ENCODE results near the gene COL6A1.
A peak's percentile ranks its signal among the peaks of the same experiment; 100 is the strongest.

Gene COL6A1

GRCh38 chr21:45972716-45973474 lies 8.7 kb upstream of the COL6A1 start:
- TF ChIP-seq SIN3A (IDR thresholded peaks at IDR 0.05; ENCODE audit: borderline replicate concordance, insufficient read depth, low read length) (no peak), FOXP2 (optimal IDR thresholded peaks at IDR 0.05; ENCODE audit: borderline replicate concordance, extremely low read depth, extremely low read length, insufficient read depth) (no peak), POLR2AphosphoS5 (IDR thresholded peaks at IDR 0.05; ENCODE audit: low read depth, low read length) (no peak), REST (IDR thresholded peaks at IDR 0.05; ENCODE audit: insufficient read depth in 1 of 2, low read depth in 2 of 2, low read length in 2 of 2) (peak in 1 of 2 experiments; percentile 25; a peak in 1 of 4 replicates), TAF1 (IDR thresholded peaks at IDR 0.05; ENCODE audit: borderline replicate concordance, insufficient read depth, low read length) (no peak)

- TF ChIP-seq POLR2AphosphoS5 (IDR thresholded peaks at IDR 0.05; ENCODE audit: low read depth, low read length) = peak; percentile 56
- 0 out of 4 replicates have a peak, but pooled peaks of 1 of the 2 experiments have one; percentile 8 for TF ChIP-seq REST (IDR thresholded peaks at IDR 0.05; ENCODE audit: insufficient read depth in 1 of 2, low read depth in 2 of 2, low read length in 2 of 2)
- no peak for TF ChIP-seq TAF1 (IDR thresholded peaks at IDR 0.05; ENCODE audit: borderline replicate concordance, insufficient read depth, low read length)
- no peak for TF ChIP-seq SIN3A (IDR thresholded peaks at IDR 0.05; ENCODE audit: borderline replicate concordance, insufficient read depth, low read length)
These were observed 8.0 kb upstream of the COL6A1 start for GRCh38 chr21:45973475-45974072.

- no peak for TF ChIP-seq TAF1 (IDR thresholded peaks at IDR 0.05; ENCODE audit: borderline replicate concordance, insufficient read depth, low read length)
- TF ChIP-seq POLR2AphosphoS5 (IDR thresholded peaks at IDR 0.05; ENCODE audit: low read depth, low read length) = no peak
- TF ChIP-seq FOXP2 (optimal IDR thresholded peaks at IDR 0.05; ENCODE audit: borderline replicate concordance, extremely low read depth, extremely low read length, insufficient read depth) = no peak
- TF ChIP-seq SIN3A (IDR thresholded peaks at IDR 0.05; ENCODE audit: borderline replicate concordance, insufficient read depth, low read length) = no peak
- no peak for TF ChIP-seq REST (IDR thresholded peaks at IDR 0.05; ENCODE audit: insufficient read depth in 1 of 2, low read depth in 2 of 2, low read length in 2 of 2)
These were observed 7.2 kb upstream of the COL6A1 start for GRCh38 chr21:45974073-45975019.

- TF ChIP-seq FOXP2 (optimal IDR thresholded peaks at IDR 0.05; ENCODE audit: borderline replicate concordance, extremely low read depth, extremely low read length, insufficient read depth) (no peak), SIN3A (IDR thresholded peaks at IDR 0.05; ENCODE audit: borderline replicate concordance, insufficient read depth, low read length) (no peak), REST (IDR thresholded peaks at IDR 0.05; ENCODE audit: insufficient read depth in 1 of 2, low read depth in 2 of 2, low read length in 2 of 2) (no peak), POLR2AphosphoS5 (IDR thresholded peaks at IDR 0.05; ENCODE audit: low read depth, low read length) (no peak), TAF1 (IDR thresholded peaks at IDR 0.05; ENCODE audit: borderline replicate concordance, insufficient read depth, low read length) (no peak)
These were observed 6.4 kb upstream of the COL6A1 start for GRCh38 chr21:45975020-45975666.

Data from PFSK-1 (cell line).